ENCODE measurements around the gene TSPAN9.

TSPAN9 gene

GRCh38 chr12:3244219-3244750 lies 167.1 kb downstream of the TSPAN9 start:
- no peak overlapping the region for H3K4me3 ChIP-seq (ENCODE audit: extremely low read depth, insufficient read depth, low read length, poor library complexity, severe bottlenecking)
- peaks cover 9% of the 10 kb centered on the region for H3K36me3 ChIP-seq (ENCODE audit: control insufficient read depth, insufficient read depth, low read length)
- H3K4me1 ChIP-seq (ENCODE audit: control insufficient read depth, insufficient read depth, low read length, poor library complexity, severe bottlenecking), result peaks cover 6% of the 10 kb centered on the region
- peaks cover 5% of the 10 kb centered on the region for H3K9me3 ChIP-seq (ENCODE audit: control insufficient read depth, low read length)
- WGBS, 2 experiments (ENCODE audit: insufficient coverage in 2 of 2), result 88 to 96% methylated on average over 6 to 14 of the region's 20 CpGs
- H3K27ac ChIP-seq (ENCODE audit: low read depth, low read length, severe bottlenecking), result no peak overlapping the region

- Histone ChIP-seq H3K9me3 (ENCODE audit: control insufficient read depth, low read length) (peaks cover 5% of the 10 kb centered on the region), H3K36me3 (ENCODE audit: control insufficient read depth, insufficient read depth, low read length) (peaks cover 9% of the 10 kb centered on the region), H3K4me1 (ENCODE audit: control insufficient read depth, insufficient read depth, low read length, poor library complexity, severe bottlenecking) (peaks cover 6% of the 10 kb centered on the region), H3K4me3 (ENCODE audit: extremely low read depth, insufficient read depth, low read length, poor library complexity, severe bottlenecking) (no peak overlapping the region), H3K27ac (ENCODE audit: low read depth, low read length, severe bottlenecking) (no peak overlapping the region)
- 94 to 100% methylated on average over 2 to 3 of the region's 4 CpGs for WGBS, 2 experiments (ENCODE audit: insufficient coverage in 2 of 2)
These were observed 169.1 kb downstream of the TSPAN9 start for GRCh38 chr12:3246253-3246652.

- Histone ChIP-seq H3K4me3 (ENCODE audit: extremely low read depth, insufficient read depth, low read length, poor library complexity, severe bottlenecking) (no peak overlapping the region), H3K9me3 (ENCODE audit: control insufficient read depth, low read length) (peaks cover 5% of the 10 kb centered on the region), H3K36me3 (ENCODE audit: control insufficient read depth, insufficient read depth, low read length) (peaks cover 9% of the 10 kb centered on the region), H3K4me1 (ENCODE audit: control insufficient read depth, insufficient read depth, low read length, poor library complexity, severe bottlenecking) (peaks cover 6% of the 10 kb centered on the region), H3K27ac (ENCODE audit: low read depth, low read length, severe bottlenecking) (no peak overlapping the region)
- 60 to 62% methylated on average over 6 of the region's 11 CpGs for WGBS, 2 experiments (ENCODE audit: insufficient coverage in 2 of 2)
These were observed 169.9 kb downstream of the TSPAN9 start for GRCh38 chr12:3247077-3247476.

GRCh38 chr12:3247629-3248161 lies 170.5 kb downstream of the TSPAN9 start:
- WGBS, 2 experiments (ENCODE audit: insufficient coverage in 2 of 2), result 84 to 87% methylated on average over 8 to 9 of the region's 9 CpGs
- Histone ChIP-seq H3K27ac (ENCODE audit: low read depth, low read length, severe bottlenecking) (no peak overlapping the region), H3K36me3 (ENCODE audit: control insufficient read depth, insufficient read depth, low read length) (peaks cover 9% of the 10 kb centered on the region), H3K4me3 (ENCODE audit: extremely low read depth, insufficient read depth, low read length, poor library complexity, severe bottlenecking) (no peak overlapping the region), H3K9me3 (ENCODE audit: control insufficient read depth, low read length) (peaks cover 5% of the 10 kb centered on the region), H3K4me1 (ENCODE audit: control insufficient read depth, insufficient read depth, low read length, poor library complexity, severe bottlenecking) (peaks cover 6% of the 10 kb centered on the region)

GRCh38 chr12:3249081-3249800 lies 172.1 kb downstream of the TSPAN9 start:
- Histone ChIP-seq H3K36me3 (ENCODE audit: control insufficient read depth, insufficient read depth, low read length) (peaks cover 9% of the 10 kb centered on the region), H3K4me3 (ENCODE audit: extremely low read depth, insufficient read depth, low read length, poor library complexity, severe bottlenecking) (no peak overlapping the region), H3K27ac (ENCODE audit: low read depth, low read length, severe bottlenecking) (no peak overlapping the region), H3K4me1 (ENCODE audit: control insufficient read depth, insufficient read depth, low read length, poor library complexity, severe bottlenecking) (peaks cover 6% of the 10 kb centered on the region), H3K9me3 (ENCODE audit: control insufficient read depth, low read length) (peaks cover 5% of the 10 kb centered on the region)
- 86 to 89% methylated on average over 15 of the region's 16 CpGs for WGBS, 2 experiments (ENCODE audit: insufficient coverage in 2 of 2)

- WGBS, 2 experiments (ENCODE audit: insufficient coverage in 2 of 2), result 77 to 97% methylated on average over 4 to 5 of the region's 6 CpGs
- H3K4me1 ChIP-seq (ENCODE audit: control insufficient read depth, insufficient read depth, low read length, poor library complexity, severe bottlenecking), result peaks cover 6% of the 10 kb centered on the region
These were observed 172.9 kb downstream of the TSPAN9 start for GRCh38 chr12:3250034-3250433.

GRCh38 chr12:3250576-3250975 lies 173.4 kb downstream of the TSPAN9 start:
- Histone ChIP-seq H3K36me3 (ENCODE audit: control insufficient read depth, insufficient read depth, low read length) (peaks cover 2% of the 10 kb centered on the region), H3K4me3 (ENCODE audit: extremely low read depth, insufficient read depth, low read length, poor library complexity, severe bottlenecking) (no peak overlapping the region), H3K9me3 (ENCODE audit: control insufficient read depth, low read length) (peaks cover 3% of the 10 kb centered on the region), H3K4me1 (ENCODE audit: control insufficient read depth, insufficient read depth, low read length, poor library complexity, severe bottlenecking) (peaks cover 6% of the 10 kb centered on the region), H3K27ac (ENCODE audit: low read depth, low read length, severe bottlenecking) (no peak overlapping the region)
- WGBS, 2 experiments (ENCODE audit: insufficient coverage in 2 of 2), result 92 to 94% methylated on average over 7 to 8 of the region's 8 CpGs

More at GRCh38 chr12:3250034-3250433, 172.9 kb downstream of the TSPAN9 start:
- H3K9me3 ChIP-seq (ENCODE audit: control insufficient read depth, low read length), result peaks cover 5% of the 10 kb centered on the region
- H3K27ac ChIP-seq (ENCODE audit: low read depth, low read length, severe bottlenecking), result no peak overlapping the region
- peaks cover 6% of the 10 kb centered on the region for H3K36me3 ChIP-seq (ENCODE audit: control insufficient read depth, insufficient read depth, low read length)
- H3K4me3 ChIP-seq (ENCODE audit: extremely low read depth, insufficient read depth, low read length, poor library complexity, severe bottlenecking), result no peak overlapping the region

GRCh38 chr12:3251067-3251466 lies 173.9 kb downstream of the TSPAN9 start:
- 89 to 96% methylated on average over 5 of the region's 5 CpGs for WGBS, 2 experiments (ENCODE audit: insufficient coverage in 2 of 2)
- Histone ChIP-seq H3K4me1 (ENCODE audit: control insufficient read depth, insufficient read depth, low read length, poor library complexity, severe bottlenecking) (peaks cover 6% of the 10 kb centered on the region), H3K4me3 (ENCODE audit: extremely low read depth, insufficient read depth, low read length, poor library complexity, severe bottlenecking) (no peak overlapping the region), H3K9me3 (ENCODE audit: control insufficient read depth, low read length) (no peaks in the 10 kb centered on the region), H3K36me3 (ENCODE audit: control insufficient read depth, insufficient read depth, low read length) (no peaks in the 10 kb centered on the region), H3K27ac (ENCODE audit: low read depth, low read length, severe bottlenecking) (no peak overlapping the region)

- H3K9me3 ChIP-seq (ENCODE audit: control insufficient read depth, low read length), result no peaks in the 10 kb centered on the region
- 81 to 82% methylated on average over 4 to 5 of the region's 7 CpGs for WGBS, 2 experiments (ENCODE audit: insufficient coverage in 2 of 2)
- H3K36me3 ChIP-seq (ENCODE audit: control insufficient read depth, insufficient read depth, low read length), result no peaks in the 10 kb centered on the region
- no peak overlapping the region for H3K4me3 ChIP-seq (ENCODE audit: extremely low read depth, insufficient read depth, low read length, poor library complexity, severe bottlenecking)
- no peak overlapping the region for H3K27ac ChIP-seq (ENCODE audit: low read depth, low read length, severe bottlenecking)
- H3K4me1 ChIP-seq (ENCODE audit: control insufficient read depth, insufficient read depth, low read length, poor library complexity, severe bottlenecking), result peaks cover 6% of the 10 kb centered on the region
These were observed 174.5 kb downstream of the TSPAN9 start for GRCh38 chr12:3251691-3252090.

GRCh38 chr12:3252450-3252891 lies 175.3 kb downstream of the TSPAN9 start:
- 89 to 90% methylated on average over 11 to 12 of the region's 13 CpGs for WGBS, 2 experiments (ENCODE audit: insufficient coverage in 2 of 2)
- Histone ChIP-seq H3K27ac (ENCODE audit: low read depth, low read length, severe bottlenecking) (no peak overlapping the region), H3K9me3 (ENCODE audit: control insufficient read depth, low read length) (no peaks in the 10 kb centered on the region), H3K36me3 (ENCODE audit: control insufficient read depth, insufficient read depth, low read length) (no peaks in the 10 kb centered on the region), H3K4me1 (ENCODE audit: control insufficient read depth, insufficient read depth, low read length, poor library complexity, severe bottlenecking) (peaks cover 9% of the 10 kb centered on the region), H3K4me3 (ENCODE audit: extremely low read depth, insufficient read depth, low read length, poor library complexity, severe bottlenecking) (no peak overlapping the region)

Data from mesodermal cell (in vitro differentiated cells).